SU-DHL-6 (cell line): ENCODE results near the gene ITPK1.

Experiments used
- H2AFZ ChIP-seq: fragments of 200-600 bp; sonication (generic); 2 replicates; pipeline ENCODE4 v1.6.1; 2014; ENCODE audit warnings: low read depth, mild to moderate bottlenecking, moderate library complexity, mixed read lengths, antibody characterized with exemption, low read length; ENCODE audit not compliant: severe bottlenecking
- H3F3A ChIP-seq: fragments of 200-600 bp; shearing (Covaris generic); 2 replicates; pipeline ENCODE4 v1.6.0; 2016; ENCODE audit warnings: antibody characterized with exemption, mild to moderate bottlenecking; ENCODE audit not compliant: insufficient read depth
- H3K27ac ChIP-seq: fragments of 200-600 bp; sonication (generic); 2 replicates; pipeline ENCODE4 v1.5.1; 2016; ENCODE audit warnings: low read depth, mild to moderate bottlenecking, low read length, moderate library complexity, mixed read lengths
- H3K27me3 ChIP-seq: fragments of 200-600 bp; sonication (generic), shearing (Covaris generic); 2 replicates; pipeline ENCODE4 v1.6.0; 2014; ENCODE audit warnings: mild to moderate bottlenecking, low read length
- H3K36me3 ChIP-seq: fragments of 200-600 bp; sonication (generic); 2 replicates; pipeline ENCODE4 v1.6.1; 2014; ENCODE audit warnings: mild to moderate bottlenecking, low read length, mixed read lengths
- H3K4me2 ChIP-seq: fragments of 300-600, 200-600 bp; shearing (Covaris generic), sonication (generic); 2 replicates; pipeline ENCODE4 v1.6.0; 2014; ENCODE audit warnings: low read length, low read depth, mild to moderate bottlenecking; ENCODE audit not compliant: poor library complexity, severe bottlenecking
- H3K4me3 ChIP-seq: fragments of 200-600 bp; sonication (generic); 2 replicates; pipeline ENCODE4 v1.5.1; 2014; ENCODE audit warnings: antibody characterized with exemption, low read length, mild to moderate bottlenecking, mixed read lengths; ENCODE audit not compliant: insufficient read depth, poor library complexity, severe bottlenecking
- H3K79me2 ChIP-seq: fragments of 200-600 bp; sonication (generic); 2 replicates; pipeline ENCODE4 v1.6.1; 2014; ENCODE audit warnings: mild to moderate bottlenecking, low read length, moderate library complexity; ENCODE audit not compliant: insufficient read depth
- H3K9ac ChIP-seq: fragments of 200-600 bp; sonication (generic); 2 replicates; pipeline ENCODE4 v1.7.0; 2014; ENCODE audit warnings: mild to moderate bottlenecking, low read length
- H3K9me2 ChIP-seq: fragments of 200-600 bp; sonication (generic); replicated peaks from 2 replicates; pipeline ENCODE4 v1.6.1; 2014; ENCODE audit warnings: low read length; ENCODE audit not compliant: insufficient read depth
- H3K9me3 ChIP-seq: fragments of 200-600 bp; sonication (generic); 2 replicates; pipeline ENCODE4 v1.6.1; 2014; ENCODE audit warnings: low read length, mixed read lengths; ENCODE audit not compliant: insufficient read depth
- H4K20me1 ChIP-seq: fragments of 200-600 bp; sonication (generic); 2 replicates; pipeline ENCODE4 v1.6.1; 2014; ENCODE audit warnings: low read depth, mild to moderate bottlenecking, antibody characterized with exemption, low read length, moderate library complexity, mixed read lengths
- CTCF ChIP-seq: fragments of 200-600 bp; sonication (generic); IDR thresholded peaks from one replicate; pipeline ENCODE4 v1.5.1; 2017; ENCODE audit warnings: antibody characterized with exemption, mild to moderate bottlenecking, low read length, moderate library complexity; ENCODE audit not compliant: insufficient read depth, poor library complexity, severe bottlenecking
- EZH2phosphoT487 ChIP-seq: fragments of 200-600 bp; sonication (generic), shearing (Covaris generic); conservative IDR thresholded peaks from 2 replicates; pipeline ENCODE4 v1.6.1; 2018; ENCODE audit warnings: mild to moderate bottlenecking, antibody characterized with exemption, low read length, moderate library complexity, mixed read lengths

ITPK1 gene

DNA sequence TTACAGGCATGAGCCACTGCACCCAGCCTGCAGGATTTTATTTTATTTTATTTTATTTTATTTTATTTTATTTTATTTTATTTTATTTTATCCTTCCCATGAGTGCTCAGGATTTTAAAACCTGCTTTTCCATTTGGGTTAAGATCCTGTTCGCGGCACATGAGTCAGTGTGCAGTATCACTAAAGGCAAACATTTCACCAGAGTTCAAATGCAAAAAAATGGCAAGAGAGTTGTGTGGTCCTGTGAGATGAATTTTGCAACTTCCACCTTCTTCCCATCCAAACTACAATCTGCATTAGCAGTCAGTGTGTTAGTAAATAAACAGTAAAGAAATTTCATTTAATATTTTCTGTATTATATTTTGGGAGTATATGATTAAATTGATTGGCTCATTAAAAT is 39.9 kb upstream of the ITPK1 start:
- Histone ChIP-seq H3K4me3 (no peak overlapping the region), H3K27ac (no peak overlapping the region), H3K4me2 (no peak overlapping the region), H3K9me3 (no peaks in the 10 kb centered on the region), H2AFZ (no peak overlapping the region), H3K36me3 (no peaks in the 10 kb centered on the region), H3K27me3 (no peaks in the 10 kb centered on the region), H3K79me2 (no peaks in the 10 kb centered on the region), H4K20me1 (no peaks in the 10 kb centered on the region), H3F3A (no peaks in the 10 kb centered on the region), H3K9me2 (no peaks in the 10 kb centered on the region), H3K9ac (no peak overlapping the region)
- no peak for TF ChIP-seq CTCF
- TF ChIP-seq EZH2phosphoT487: no peak

- no peak for TF ChIP-seq CTCF
- no peak for TF ChIP-seq EZH2phosphoT487
- H3K27ac ChIP-seq: no peak overlapping the region
These were observed 37.4 kb upstream of the ITPK1 start for GRCh38 chr14:93153121-93153520.

GRCh38 chr14:93150227-93151208 is 34.8 kb upstream of the ITPK1 start:
- no peaks in the 10 kb centered on the region for H3F3A ChIP-seq
- no peak overlapping the region for H3K4me2 ChIP-seq
- no peaks in the 10 kb centered on the region for H3K9me2 ChIP-seq
- no peaks in the 10 kb centered on the region for H4K20me1 ChIP-seq
- H3K79me2 ChIP-seq: no peaks in the 10 kb centered on the region
- H3K9me3 ChIP-seq: no peaks in the 10 kb centered on the region
- no peak overlapping the region for H3K9ac ChIP-seq
- TF ChIP-seq EZH2phosphoT487 (no peak), CTCF (no peak)
- H3K4me3 ChIP-seq: no peak overlapping the region
- no peaks in the 10 kb centered on the region for H3K27me3 ChIP-seq
- no peak overlapping the region for H2AFZ ChIP-seq
- H3K36me3 ChIP-seq: no peaks in the 10 kb centered on the region
- H3K27ac ChIP-seq: no peak overlapping the region

More at GRCh38 chr14:93153121-93153520, 37.4 kb upstream of the ITPK1 start:
- no peak overlapping the region for H3K4me2 ChIP-seq
- no peak overlapping the region for H2AFZ ChIP-seq
- no peaks in the 10 kb centered on the region for H3K36me3 ChIP-seq
- no peaks in the 10 kb centered on the region for H3K9me3 ChIP-seq
- no peaks in the 10 kb centered on the region for H3K27me3 ChIP-seq
- no peaks in the 10 kb centered on the region for H3F3A ChIP-seq
- no peaks in the 10 kb centered on the region for H4K20me1 ChIP-seq
- no peaks in the 10 kb centered on the region for H3K9me2 ChIP-seq
- no peak overlapping the region for H3K4me3 ChIP-seq
- H3K79me2 ChIP-seq: no peaks in the 10 kb centered on the region
- no peak overlapping the region for H3K9ac ChIP-seq
